GM23338 (cell line): ENCODE data around the gene ADGRF3. TPM values are rescaled to one million over a fixed set of nuclear protein-coding genes. Genes with fewer than 3 reads are reported as not detected.
"Not testable (repeated sequence)": the region's sequence is repeated elsewhere in the genome, so short reads cannot be mapped to it uniquely, and the experiment has no call there.

Experiments
- ATAC-seq: fragments of 200-7000 bp; cut with Tn5 transposase; 3 replicates; pipeline ENCODE4 v1.9.1; 2020
- DNase-seq: peaks from one replicate; pipeline ENCODE4 v3.0.0-alpha.2; 2015; ENCODE audit warnings: low spot score
- H2AFZ ChIP-seq: fragments of 200-600 bp; sonication (generic); 2 replicates; pipeline ENCODE4 v1.8.0; 2016; ENCODE audit warnings: antibody characterized with exemption, mild to moderate bottlenecking, moderate library complexity
- H3F3A ChIP-seq: fragments of 200-600 bp; sonication (generic); replicated peaks from 2 replicates; pipeline ENCODE4 v1.8.0; 2017; ENCODE audit warnings: antibody characterized with exemption, mixed run types, low read depth
- H3K27ac ChIP-seq: fragments of 200-600 bp; sonication (generic); 2 replicates; pipeline ENCODE4 v1.6.1; 2016; ENCODE audit warnings: low read depth
- H3K27me3 ChIP-seq: fragments of 200-600 bp; sonication (generic); 2 replicates; pipeline ENCODE4 v1.8.0; 2016; ENCODE audit warnings: mild to moderate bottlenecking, mixed run types, moderate library complexity; ENCODE audit not compliant: insufficient read depth
- H3K36me3 ChIP-seq: fragments of 200-600 bp; sonication (generic); 2 replicates; pipeline ENCODE4 v1.8.0; 2016; ENCODE audit warnings: mild to moderate bottlenecking; ENCODE audit not compliant: insufficient read depth
- H3K4me1 ChIP-seq: fragments of 200-600 bp; sonication (generic); 2 replicates; pipeline ENCODE4 v1.8.0; 2016; ENCODE audit warnings: mild to moderate bottlenecking, moderate library complexity; ENCODE audit not compliant: insufficient read depth
- H3K4me2 ChIP-seq: fragments of 200-600 bp; sonication (generic); 2 replicates; pipeline ENCODE4 v1.7.1; 2017; ENCODE audit warnings: mixed run types
- H3K4me3 ChIP-seq: fragments of 200-600 bp; sonication (generic); 2 replicates; pipeline ENCODE4 v1.6.1; 2016; ENCODE audit warnings: mixed run types
- H3K79me2 ChIP-seq: fragments of 200-600 bp; sonication (generic); replicated peaks from 2 replicates; pipeline ENCODE4 v1.8.0; 2017; ENCODE audit warnings: mild to moderate bottlenecking; ENCODE audit not compliant: insufficient read depth
- H3K9me2 ChIP-seq: fragments of 200-600 bp; sonication (generic); 2 replicates; pipeline ENCODE4 v1.8.0; 2017; ENCODE audit not compliant: insufficient read depth
- H4K20me1 ChIP-seq: fragments of 200-600 bp; sonication (generic); replicated peaks from 2 replicates; pipeline ENCODE4 v1.8.0; 2017; ENCODE audit warnings: mild to moderate bottlenecking; ENCODE audit not compliant: insufficient read depth
- H3K27ac Mint-ChIP-seq: 2 replicates; pipeline ENCODE4 v1.8.0; 2020; ENCODE audit warnings: inconsistent platforms, mild to moderate bottlenecking, moderate library complexity, mixed read lengths
- H3K27me3 Mint-ChIP-seq: 3 replicates; pipeline ENCODE4 v1.8.0; 2022; ENCODE audit warnings: low read depth, mild to moderate bottlenecking, moderate library complexity, mixed read lengths, inconsistent platforms; ENCODE audit not compliant: insufficient read depth, poor library complexity
- H3K36me3 Mint-ChIP-seq: 3 replicates; pipeline ENCODE4 v1.8.0; 2021; ENCODE audit warnings: low read depth, mild to moderate bottlenecking, inconsistent platforms, moderate library complexity, mixed read lengths
- H3K4me1 Mint-ChIP-seq: 3 replicates; pipeline ENCODE4 v1.8.0; 2020; ENCODE audit warnings: mild to moderate bottlenecking, inconsistent platforms, mixed read lengths
- H3K4me3 Mint-ChIP-seq: 3 replicates; pipeline ENCODE4 v1.8.0; 2021; ENCODE audit warnings: moderate library complexity, mild to moderate bottlenecking, inconsistent platforms, mixed read lengths
- H3K9me3 Mint-ChIP-seq: 3 replicates; pipeline ENCODE4 v1.8.0; 2020; ENCODE audit warnings: moderate library complexity, mild to moderate bottlenecking, inconsistent platforms, mixed read lengths
- CREB1 ChIP-seq: fragments of 250-450 bp; sonication (Bioruptor Pico); IDR thresholded peaks from 2 replicates; pipeline ENCODE4 v1.5.0; 2020; ENCODE audit warnings: low read depth, mild to moderate bottlenecking, moderate library complexity
- CTCF ChIP-seq, 2 experiments: fragments of 200-600 bp in 1 of 2; sonication (generic) in 1 of 2; conservative IDR thresholded peaks; 2 replicates each; pipeline versions ENCODE4 v1.5.1 to v1.6.1; 2016 to 2017; ENCODE audit warnings: antibody characterized with exemption in 2 of 2, low read depth in 2 of 2, mild to moderate bottlenecking in 2 of 2, moderate library complexity in 1 of 2
- ETS1 ChIP-seq: IDR thresholded peaks from 2 replicates; pipeline ENCODE4 v1.6.1; 2016; ENCODE audit warnings: antibody characterized with exemption
- EZH2phosphoT487 ChIP-seq: fragments of 200-600 bp; sonication (generic); IDR thresholded peaks from one replicate; pipeline ENCODE4 v1.8.1; 2018; ENCODE audit warnings: antibody characterized with exemption; ENCODE audit not compliant: unreplicated experiment
- POLR2AphosphoS5 ChIP-seq: IDR thresholded peaks from 2 replicates; pipeline ENCODE4 v1.6.1; 2016; ENCODE audit warnings: antibody characterized with exemption, low read depth
- STAT1 ChIP-seq: IDR thresholded peaks from one replicate; pipeline ENCODE4 v1.6.1; 2016; ENCODE audit warnings: antibody characterized with exemption; ENCODE audit not compliant: unreplicated experiment
- ZNF114 ChIP-seq: fragments of 250-450 bp; sonication (Bioruptor Pico); IDR thresholded peaks from 2 replicates; pipeline ENCODE4 v1.5.0; 2020; ENCODE audit warnings: mild to moderate bottlenecking, moderate library complexity
- ZNF331 ChIP-seq: fragments of 250-450 bp; sonication (Bioruptor Pico); IDR thresholded peaks from 2 replicates; pipeline ENCODE4 v1.5.0; 2020; ENCODE audit warnings: low read depth, mild to moderate bottlenecking, moderate library complexity
- polyA plus RNA-seq: library from polyadenylated mRNA; unstranded; fragments of >200 nt; fragmentation: Nextera tagmentation; extraction: Ambion mirVana; gene quantifications from 2 replicates; pipeline ENCODE4 v1.2.1, GENCODE V29; 2016
- total RNA-seq: library from RNA; depleted of rRNA; stranded (reverse); fragments of >200 nt; shearing (Covaris generic); gene quantifications from 2 replicates; pipeline ENCODE4 v1.2.3, GENCODE V29; 2014

The ADGRF3 gene
- total and polyA plus RNA-seq, 2 experiments from 2014 or later, result 0.38 to 0.39 TPM

- Histone ChIP-seq H3K4me2 (no peak overlapping the region), H3K36me3 (no peaks in the 10 kb centered on the region), H3K4me1 (no peaks in the 10 kb centered on the region), H3K27me3 (no peaks in the 10 kb centered on the region), H3K9me2 (no peaks in the 10 kb centered on the region), H2AFZ (no peak overlapping the region), H3K27ac (no peak overlapping the region), H4K20me1 (no peaks in the 10 kb centered on the region), H3K4me3 (no peak overlapping the region), H3F3A (no peaks in the 10 kb centered on the region), H3K79me2 (no peaks in the 10 kb centered on the region)
- peak; percentile 98 for ATAC-seq
- DNase-seq, result peak; percentile 91
- TF ChIP-seq ZNF114 (CRISPR knock-in tag) (no peak), CTCF (conservative IDR thresholded peaks at IDR 0.05; ENCODE audit: low read depth in 2 of 2) (peak; percentile 91), POLR2AphosphoS5 (no peak), ZNF331 (CRISPR knock-in tag) (0 out of 2 replicates have a peak, but pooled peaks have one; percentile 21)
- Mint-ChIP-seq H3K4me1 (peaks cover 12% of the 10 kb centered on the region), H3K27ac (no peak overlapping the region), H3K9me3 (no peaks in the 10 kb centered on the region), H3K27me3 (peaks cover 7% of the 10 kb centered on the region), H3K36me3 (no peaks in the 10 kb centered on the region), H3K4me3 (no peak overlapping the region)
Observed at GRCh38 chr2:26330114-26330549, 16.5 kb downstream of the ADGRF3 start.

- H3K9me2 ChIP-seq, H3K79me2 ChIP-seq, H3K36me3 Mint-ChIP-seq, H3K4me2 ChIP-seq, DNase-seq, ATAC-seq, H3K4me3 ChIP-seq, H3K9me3 Mint-ChIP-seq, H3K27ac Mint-ChIP-seq, H3K27me3 Mint-ChIP-seq, H3F3A ChIP-seq, H3K4me1 Mint-ChIP-seq, H4K20me1 ChIP-seq, H3K27ac ChIP-seq, H3K4me1 ChIP-seq, H3K36me3 ChIP-seq, H2AFZ ChIP-seq, H3K27me3 ChIP-seq, H3K4me3 Mint-ChIP-seq: not testable (repeated sequence)
Observed at GRCh38 chr2:26329083-26329482, 17.5 kb downstream of the ADGRF3 start.

- Histone ChIP-seq H4K20me1 (no peaks in the 10 kb centered on the region), H3K4me2 (no peak overlapping the region), H3F3A (no peaks in the 10 kb centered on the region), H3K4me1 (no peaks in the 10 kb centered on the region), H3K79me2 (no peaks in the 10 kb centered on the region), H3K9me2 (no peaks in the 10 kb centered on the region), H3K36me3 (no peaks in the 10 kb centered on the region), H3K27me3 (no peaks in the 10 kb centered on the region), H2AFZ (no peak overlapping the region), H3K27ac (no peak overlapping the region), H3K4me3 (no peak overlapping the region)
- no peak overlapping the region for H3K4me3 Mint-ChIP-seq
- peaks cover 5% of the 10 kb centered on the region; the same call in 1 of the 3 replicates for H3K4me1 Mint-ChIP-seq
- no peak overlapping the region for H3K27ac Mint-ChIP-seq
- H3K27me3 Mint-ChIP-seq, result peaks cover 7% of the 10 kb centered on the region
- DNase-seq (no peak), ATAC-seq (no peak)
- no peaks in the 10 kb centered on the region for H3K36me3 Mint-ChIP-seq
- H3K9me3 Mint-ChIP-seq, result no peaks in the 10 kb centered on the region
- TF ChIP-seq EZH2phosphoT487 (no peak), ETS1 (no peak), CREB1 (no peak), STAT1 (no peak), POLR2AphosphoS5 (no peak)
Observed at GRCh38 chr2:26327291-26328272, 19.0 kb downstream of the ADGRF3 start.
